DMS153 (cell line): ENCODE data around the gene LOX.

Experiments used
- DNase-seq: peaks from one replicate; lab custom pipeline; 2025; lab: John Stamatoyannopoulos, UW

LOX gene

DNA sequence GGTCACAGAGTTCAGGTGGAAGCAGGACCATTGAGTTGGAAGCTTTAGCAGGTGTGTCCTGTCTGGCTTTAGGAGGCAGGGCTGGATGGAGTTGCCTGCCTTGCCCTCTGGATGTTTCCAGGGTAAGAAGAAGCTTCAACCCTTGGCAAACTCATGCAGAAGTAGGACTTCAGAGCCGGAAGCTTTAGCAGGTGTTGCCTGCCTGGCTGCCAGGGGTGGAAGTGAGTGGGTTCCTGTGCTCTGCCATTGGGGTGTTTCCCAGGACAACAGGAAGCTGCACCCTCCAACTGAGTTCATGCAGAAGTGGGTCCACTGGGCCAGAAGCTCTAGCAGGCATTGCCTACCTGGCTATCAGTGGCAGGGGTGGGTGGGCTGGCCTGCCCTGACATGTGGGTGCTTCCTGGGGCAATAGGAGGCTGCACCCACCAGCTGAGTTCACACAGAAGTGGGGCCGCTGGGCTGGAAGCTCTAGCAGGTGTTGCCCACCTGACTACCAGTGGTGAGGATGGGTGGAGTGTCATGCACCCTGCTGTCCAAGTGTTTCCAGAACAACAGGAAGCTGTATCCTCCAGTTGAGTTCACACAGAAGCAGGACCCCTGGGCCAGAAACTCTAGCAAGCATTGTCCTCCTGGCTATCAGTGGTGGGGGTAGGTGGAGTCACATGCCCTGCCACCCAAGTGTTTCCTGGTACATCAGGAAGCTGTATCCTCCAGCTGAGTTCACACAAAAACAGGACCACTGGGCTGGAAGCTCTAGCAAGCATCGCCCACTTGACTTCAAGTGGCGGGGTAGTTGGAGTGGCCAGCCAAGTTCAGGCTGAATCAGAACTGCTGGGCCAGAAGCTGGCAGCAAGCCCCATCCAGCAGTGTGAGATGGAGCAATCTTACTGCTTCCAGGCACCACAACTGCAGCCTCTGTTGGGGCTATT lies 24.6 kb downstream of the LOX start:
- DNase-seq, result no peak

DNA sequence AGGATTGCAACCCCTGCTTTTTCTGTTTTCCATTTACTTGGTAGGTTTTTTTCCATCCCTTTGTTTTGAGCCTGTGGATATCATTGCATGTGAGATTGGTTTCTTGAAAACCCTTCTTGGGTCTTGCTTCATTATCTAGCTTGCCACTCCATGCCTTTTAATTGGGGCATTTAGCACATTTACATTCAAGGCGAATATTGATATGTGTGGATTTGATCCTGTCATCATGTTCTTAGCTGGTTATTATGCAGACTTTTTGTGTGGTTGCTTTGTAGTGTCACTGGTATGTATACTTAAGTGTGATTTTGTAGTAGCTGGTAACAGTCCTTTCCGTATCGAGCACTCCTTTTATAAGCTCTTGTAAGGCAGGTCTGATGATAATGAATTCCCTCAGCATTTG lies 26.5 kb downstream of the LOX start:
- no peak for DNase-seq

DNA sequence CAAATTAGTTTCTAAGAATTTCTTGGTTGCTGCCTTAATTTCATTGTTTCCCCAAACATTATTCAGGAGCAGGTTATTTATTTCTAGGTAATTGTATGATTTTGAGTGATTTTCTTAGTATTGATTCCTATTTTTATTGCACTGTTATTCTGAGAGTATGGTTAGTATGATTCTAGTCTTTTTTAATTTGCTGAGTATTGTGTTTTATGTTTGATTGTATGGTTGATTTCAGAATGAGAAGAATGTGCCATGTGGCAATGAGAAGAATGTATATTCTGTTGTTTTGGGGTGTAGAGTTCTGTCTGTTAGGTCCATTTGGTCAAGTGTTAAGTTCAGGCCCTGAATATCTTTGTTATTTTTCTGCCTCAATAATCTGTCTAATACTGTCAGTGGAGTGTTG lies 27.1 kb downstream of the LOX start:
- no peak for DNase-seq

DNA sequence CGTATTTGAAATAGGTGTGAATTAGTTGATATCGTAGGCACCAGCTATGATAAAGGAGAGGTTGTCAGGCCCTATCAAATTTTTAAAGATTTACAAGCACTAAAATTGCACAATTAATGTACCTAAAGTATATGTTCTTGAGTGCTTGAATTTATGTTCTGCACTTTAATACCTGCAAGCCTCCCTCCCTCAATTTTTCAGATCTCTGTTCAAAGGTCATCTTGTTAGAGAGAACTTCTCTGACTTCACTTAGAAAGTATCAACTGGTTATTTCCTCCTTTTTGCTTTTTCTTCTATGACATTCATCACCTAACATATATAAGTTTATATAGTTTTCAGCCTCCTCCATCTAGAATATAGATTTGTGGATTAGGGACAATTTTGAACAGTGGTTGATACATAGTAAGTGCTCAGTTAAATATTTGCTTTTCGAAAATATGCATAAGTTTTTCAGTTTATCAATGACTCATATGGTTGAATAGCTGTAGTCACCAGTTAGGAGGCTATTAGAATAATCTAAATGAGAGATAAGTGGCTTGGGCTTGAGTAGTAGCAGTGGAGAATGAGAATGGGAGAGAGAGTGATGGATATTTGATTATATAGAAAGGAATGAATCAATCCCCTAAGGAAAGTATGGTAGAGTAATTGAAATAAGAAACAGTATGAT lies 37.3 kb downstream of the LOX start:
- no peak for DNase-seq

DNA sequence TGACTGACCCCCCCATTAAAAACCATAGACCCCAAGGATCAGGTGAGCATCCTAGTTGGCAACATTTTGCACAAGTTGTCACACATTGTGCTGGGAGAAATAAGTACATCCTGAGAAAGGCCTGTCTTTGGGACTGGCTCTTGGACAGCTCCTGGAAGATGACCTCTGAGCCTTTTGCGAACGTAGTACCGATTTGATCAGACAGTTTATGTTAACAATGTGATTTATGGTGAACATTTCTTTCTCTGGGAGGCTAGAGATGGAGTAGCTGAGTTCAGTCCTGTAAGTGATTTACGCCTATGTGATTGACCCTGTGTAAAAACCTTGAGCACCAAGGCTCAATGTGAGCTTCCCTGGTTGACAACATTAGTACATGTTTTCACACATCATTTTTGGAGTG lies 41.7 kb downstream of the LOX start:
- no peak for DNase-seq

DNA sequence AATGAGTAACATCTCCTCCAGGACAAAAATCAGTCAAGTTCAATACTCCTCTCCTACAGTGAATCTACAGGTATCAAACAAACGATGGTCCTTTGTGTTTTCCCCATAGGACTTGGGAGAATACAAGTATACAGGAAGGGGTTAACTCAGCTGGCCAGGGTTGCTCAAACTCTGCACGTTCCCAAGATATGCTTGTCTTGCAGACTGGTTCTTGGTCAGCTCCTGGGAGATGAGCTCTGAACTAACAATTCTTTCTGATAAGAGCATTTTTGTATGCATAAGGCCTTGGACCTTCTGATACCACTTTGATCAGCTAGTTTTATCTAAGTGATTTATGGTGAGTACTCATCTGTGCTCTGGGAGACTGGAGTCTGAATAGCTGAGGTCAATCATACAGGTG lies 42.1 kb downstream of the LOX start:
- no peak for DNase-seq

DNA sequence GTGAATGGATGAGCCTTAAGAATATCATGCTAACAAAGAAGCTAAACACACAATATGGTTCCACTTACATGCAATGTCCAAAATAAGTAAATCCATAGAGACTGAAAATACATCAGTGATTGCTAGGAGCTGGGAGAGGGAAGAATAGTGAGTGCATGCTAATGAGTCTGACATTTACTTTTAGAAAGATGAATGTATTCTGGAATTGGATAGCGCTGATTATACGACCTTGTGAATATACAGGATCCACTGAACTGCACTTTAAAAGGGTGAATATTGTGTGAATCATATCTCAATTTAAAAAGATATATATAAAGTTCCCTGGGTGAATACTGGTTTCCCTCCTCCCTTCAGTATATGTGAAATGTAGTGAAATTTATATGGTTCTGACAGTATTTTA lies 46.2 kb downstream of the LOX start:
- DNase-seq, result no peak

DNA sequence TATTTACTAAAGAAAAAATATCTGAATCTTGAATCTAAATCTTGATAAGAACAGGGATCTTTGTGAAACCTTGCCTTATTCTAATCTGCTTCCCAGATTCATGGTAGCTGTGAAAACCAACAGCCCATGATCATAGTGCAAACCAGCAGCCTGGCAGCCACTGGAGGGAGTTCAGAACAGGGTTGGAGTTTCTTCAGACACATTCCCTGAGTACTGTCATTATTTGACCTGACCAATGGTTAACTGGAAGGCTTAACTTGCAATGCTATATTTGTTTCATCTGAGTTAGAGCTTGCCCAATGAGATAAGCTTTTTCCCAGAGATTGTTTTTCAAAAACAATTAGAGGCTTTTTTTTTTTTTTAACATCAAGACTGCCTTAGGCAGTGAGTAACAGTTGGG lies 47.8 kb downstream of the LOX start:
- DNase-seq, result no peak

DNA sequence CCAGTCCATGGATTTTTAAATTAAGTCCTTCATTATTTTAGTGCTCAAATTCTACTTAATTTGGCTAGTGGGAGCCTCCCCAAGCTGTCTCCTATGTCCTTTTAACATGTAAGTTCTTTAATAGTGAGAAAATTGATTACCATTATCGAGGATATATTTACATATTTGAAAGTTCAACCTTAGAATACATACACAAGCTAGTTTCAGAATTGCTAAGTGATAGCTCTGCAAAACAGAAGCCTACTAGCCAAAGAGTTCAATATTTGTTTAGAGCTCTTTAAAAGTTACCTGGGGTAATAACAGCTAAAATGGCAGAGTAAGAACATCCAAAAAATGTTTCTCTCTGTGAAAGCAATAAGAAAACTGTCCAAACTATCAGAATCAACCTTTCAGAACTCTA lies 48.2 kb downstream of the LOX start:
- no peak for DNase-seq

DNA sequence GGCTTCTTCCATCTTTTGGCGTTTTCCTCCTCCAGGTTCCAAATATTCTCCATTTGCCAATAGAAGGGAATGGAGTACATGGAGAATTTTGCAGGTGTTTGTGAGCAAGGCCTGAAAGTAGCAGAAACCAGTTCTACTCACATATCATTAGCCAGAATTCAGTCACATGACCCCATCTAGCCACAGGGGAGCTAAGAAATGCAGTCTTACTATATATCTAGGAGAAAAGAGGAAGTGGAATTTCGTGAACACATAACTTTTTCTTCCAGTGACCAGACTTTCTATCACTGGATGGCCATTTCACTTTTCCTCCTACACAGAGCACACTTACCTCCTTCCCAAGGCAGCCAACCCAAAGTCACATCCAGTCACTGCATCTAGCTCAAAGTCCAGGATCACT lies 55.1 kb downstream of the LOX start:
- DNase-seq, result no peak

DNA sequence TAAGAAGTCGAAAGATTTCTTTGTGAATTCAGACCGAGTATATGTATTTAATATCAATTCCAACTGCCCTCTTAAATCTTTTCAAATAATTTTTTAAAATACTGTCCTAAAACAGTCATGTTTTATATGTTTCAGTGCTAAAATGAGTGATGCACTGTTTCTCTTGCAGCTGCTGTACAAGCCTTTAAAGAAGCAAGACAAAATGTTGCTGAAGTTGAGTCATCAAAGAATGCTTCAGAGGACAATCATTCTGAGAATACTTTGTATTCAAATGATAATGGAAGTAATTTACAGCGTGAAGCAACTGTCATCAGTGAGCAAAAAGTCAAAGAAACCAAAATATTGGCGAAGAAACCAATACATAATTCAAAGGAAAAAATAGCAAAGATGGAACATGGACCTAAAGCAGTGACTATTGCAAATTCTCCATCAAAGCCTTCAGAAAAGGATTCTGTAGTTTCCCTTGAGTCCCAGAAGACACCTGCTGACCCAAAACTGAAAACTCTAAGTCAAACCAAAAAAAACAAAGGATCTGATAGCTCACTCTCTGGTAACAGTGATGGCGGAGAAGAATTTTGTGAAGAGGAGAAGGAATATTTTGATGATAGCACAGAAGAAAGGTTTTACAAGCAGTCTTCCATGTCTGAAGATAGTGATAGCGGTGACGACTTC lies 58.0 kb downstream of the LOX start:
- no peak for DNase-seq

DNA sequence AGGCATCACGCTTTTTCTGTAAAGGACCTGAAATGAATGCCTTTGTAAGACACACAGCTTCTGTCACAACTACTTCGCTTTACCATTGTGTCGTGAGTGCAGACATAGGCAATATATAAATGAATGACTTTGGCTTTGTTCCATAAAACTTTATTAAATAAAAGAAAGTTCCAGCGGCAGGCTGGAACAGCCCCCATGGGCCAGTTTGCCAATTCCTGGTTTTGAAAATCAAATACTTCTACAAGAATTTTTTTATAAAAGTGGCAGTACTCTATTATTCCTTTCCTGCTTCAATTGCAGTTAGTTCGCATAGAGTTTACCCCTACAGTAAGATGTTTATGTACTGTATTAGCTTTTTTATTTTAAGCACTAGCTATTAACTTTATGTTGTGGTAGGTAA lies 62.6 kb downstream of the LOX start:
- DNase-seq, result no peak

DNA sequence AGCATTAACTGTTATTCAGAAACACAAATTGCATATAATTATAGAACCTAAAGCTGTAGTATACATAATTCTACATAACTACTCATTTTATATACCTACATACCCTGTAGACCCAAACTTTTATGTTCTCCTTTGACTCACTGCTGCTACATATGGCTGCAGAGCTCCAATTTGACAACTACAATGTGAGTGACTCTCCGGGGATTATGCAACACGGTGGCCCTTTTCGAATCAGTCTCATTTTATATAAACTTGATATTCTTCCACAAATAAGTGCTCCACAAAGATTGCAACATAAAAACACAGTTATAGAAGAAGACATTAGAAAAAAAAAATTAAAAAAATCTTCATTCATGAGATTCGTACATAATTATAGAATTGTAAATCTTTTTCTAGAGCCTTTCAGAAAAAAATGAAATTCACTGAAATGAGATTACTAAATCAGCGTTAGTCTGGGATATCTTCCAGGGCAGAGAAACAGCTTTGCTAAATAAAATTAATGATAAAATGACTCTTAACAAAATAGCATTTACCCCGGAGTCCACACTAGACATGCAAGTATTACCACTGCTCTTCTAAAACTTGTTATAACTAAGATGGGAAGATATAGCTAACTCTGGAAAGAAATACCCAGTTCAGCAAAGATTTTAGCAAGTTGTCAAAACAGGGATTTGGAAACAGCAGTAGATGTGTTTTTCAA lies 63.7 kb downstream of the LOX start:
- DNase-seq, result no peak
